GM12891 (cell line): Measurements from ENCODE around the gene CX3CR1.

Source experiments
- PAX5 ChIP-seq: IDR thresholded peaks from 2 replicates; pipeline ENCODE4 v1.6.1; 2011; ENCODE audit warnings: low read length, moderate library complexity, mild to moderate bottlenecking; ENCODE audit not compliant: insufficient read depth, severe bottlenecking
- POLR2A ChIP-seq: IDR thresholded peaks from 2 replicates; pipeline ENCODE4 v1.6.1; 2011; ENCODE audit warnings: low read depth, low read length, control low read depth
- POLR2AphosphoS5 ChIP-seq: IDR thresholded peaks from 2 replicates; pipeline ENCODE4 v1.6.1; 2011; ENCODE audit warnings: low read depth, low read length, control low read depth
- POU2F2 ChIP-seq: IDR thresholded peaks from 2 replicates; pipeline ENCODE4 v1.6.1; 2011; ENCODE audit warnings: low read depth, mild to moderate bottlenecking, control low read depth, low read length, moderate library complexity

GRCh38 chr3:39273119-39273518, 6.7 kb downstream of the CX3CR1 start:
- TF ChIP-seq POLR2AphosphoS5 (no peak), PAX5 (no peak), POU2F2 (no peak), POLR2A (no peak)
